Endodermal cell (in vitro differentiated cells): ENCODE data around the gene RAB39A. TPM values are rescaled to one million over a fixed set of nuclear protein-coding genes. Genes with fewer than 3 reads are reported as not detected.

Experiments
- DNase-seq: peaks from one replicate; pipeline ENCODE4 v3.0.0-alpha.2; 2017
- H3K27ac ChIP-seq: 2 replicates; pipeline ENCODE4 v1.5.1; 2013; ENCODE audit warnings: mild to moderate bottlenecking, low read depth, low read length, moderate library complexity
- H3K27me3 ChIP-seq: 2 replicates; pipeline ENCODE4 v1.6.1; 2013; ENCODE audit warnings: mild to moderate bottlenecking, low read length, moderate library complexity; ENCODE audit not compliant: insufficient read depth, control insufficient read depth, poor library complexity, severe bottlenecking
- H3K36me3 ChIP-seq: 2 replicates; pipeline ENCODE4 v1.7.0; 2013; ENCODE audit warnings: mild to moderate bottlenecking, low read length, moderate library complexity; ENCODE audit not compliant: control insufficient read depth, insufficient read depth
- H3K4me1 ChIP-seq: one replicate; pipeline ENCODE4 v1.7.0; 2013; ENCODE audit warnings: low read length; ENCODE audit not compliant: control insufficient read depth, insufficient read depth
- H3K4me3 ChIP-seq: 2 replicates; pipeline ENCODE4 v1.5.1; 2013; ENCODE audit warnings: mild to moderate bottlenecking, low read length, moderate library complexity
- H3K9ac ChIP-seq: 2 replicates; pipeline ENCODE4 v1.6.1; 2013; ENCODE audit warnings: mild to moderate bottlenecking, low read length, moderate library complexity; ENCODE audit not compliant: poor library complexity, severe bottlenecking; ENCODE audit errors: extremely low read depth
- H3K9me3 ChIP-seq: 2 replicates; pipeline ENCODE4 v1.6.1; 2013; ENCODE audit warnings: mild to moderate bottlenecking, low read length, moderate library complexity; ENCODE audit not compliant: control insufficient read depth
- H3K27ac Mint-ChIP-seq: 2 replicates; pipeline ENCODE4 v1.8.0; 2020; ENCODE audit warnings: mixed read lengths
- H3K27me3 Mint-ChIP-seq: 2 replicates; pipeline ENCODE4 v1.8.0; 2021; ENCODE audit warnings: mild to moderate bottlenecking, mixed read lengths; ENCODE audit not compliant: insufficient read depth
- H3K36me3 Mint-ChIP-seq: 2 replicates; pipeline ENCODE4 v1.8.0; 2020; ENCODE audit warnings: low read depth, mixed read lengths
- H3K4me1 Mint-ChIP-seq: 2 replicates; pipeline ENCODE4 v1.8.0; 2020; ENCODE audit warnings: mixed read lengths
- H3K4me3 Mint-ChIP-seq: 2 replicates; pipeline ENCODE4 v1.8.0; 2020; ENCODE audit warnings: mild to moderate bottlenecking, moderate library complexity, mixed read lengths
- H3K9me3 Mint-ChIP-seq: 2 replicates; pipeline ENCODE4 v1.8.0; 2020; ENCODE audit warnings: mild to moderate bottlenecking, mixed read lengths
- CTCF ChIP-seq: fragments of 200-600 bp; sonication (generic); conservative IDR thresholded peaks from 2 replicates; pipeline ENCODE4 v1.5.0; 2021; ENCODE audit warnings: antibody characterized with exemption, mild to moderate bottlenecking
- WGBS, 2 experiments: methylation state at CpG; one replicate each; pipeline versions ENCODE4 v1.1.5 to v1.1.7; 2013; ENCODE audit warnings: missing lambda C conversion rate in 2 of 2, mixed read lengths in 1 of 2; ENCODE audit not compliant: insufficient coverage in 1 of 2, insufficient read length in 1 of 2; 5-methylcytosine and 5-hydroxymethylcytosine counted together
- total RNA-seq, 2 donors: library from RNA; stranded (reverse); fragmentation: NEBNext Ultra II Directional in 1 of 2; extraction: Animal tissue kit (Norgen Biotek cat#: 25700) in 1 of 2; gene quantifications; 2 replicates in 1 of 2; 3 replicates in 1 of 2; pipeline ENCODE4 v1.2.1, GENCODE V29; 2021

The RAB39A gene
- total RNA-seq, 2 donors from 2014 or later = 4.8 to 7.5 TPM

DNA sequence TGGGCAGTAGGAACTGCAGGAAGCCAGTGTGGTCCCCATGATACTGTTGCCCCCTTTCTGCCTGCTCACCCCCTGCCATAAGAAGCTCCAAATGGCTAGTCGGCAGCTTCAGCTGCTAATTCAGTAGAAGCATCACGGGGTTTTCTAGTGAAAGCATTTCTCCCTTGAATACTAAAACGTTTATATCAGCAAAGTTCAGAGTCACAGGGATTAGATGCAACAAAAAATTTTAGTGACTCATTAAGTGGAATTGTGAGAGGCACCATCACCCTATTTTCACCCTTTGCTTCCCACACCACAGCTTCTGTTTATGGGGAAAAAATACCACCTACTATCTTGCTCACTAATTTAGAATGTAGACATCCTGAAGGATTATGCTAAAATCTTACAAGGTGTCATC is 25.2 kb downstream of the RAB39A start:
- no peaks in the 10 kb centered on the region for H3K36me3 Mint-ChIP-seq

GRCh38 chr11:107956543-107956942 is 28.3 kb downstream of the RAB39A start:
- Mint-ChIP-seq H3K27me3 (no peaks in the 10 kb centered on the region), H3K27ac (no peak overlapping the region)

More for the DNA sequence above, 25.2 kb downstream of the RAB39A start:
- H3K4me3 ChIP-seq = no peak overlapping the region
- H3K4me1 Mint-ChIP-seq = no peaks in the 10 kb centered on the region
- H3K27ac ChIP-seq = no peak overlapping the region
- H3K9me3 Mint-ChIP-seq = no peaks in the 10 kb centered on the region
- no peaks in the 10 kb centered on the region for H3K4me1 ChIP-seq
- no peak overlapping the region for H3K9ac ChIP-seq
- no peaks in the 10 kb centered on the region for H3K9me3 ChIP-seq
- H3K27ac Mint-ChIP-seq = no peak overlapping the region
- no peak overlapping the region for H3K4me3 Mint-ChIP-seq
- no peak for TF ChIP-seq CTCF
- WGBS, 2 experiments = 74 to 100% methylated on average over 2 to 3 of the region's 3 CpGs
- no peaks in the 10 kb centered on the region for H3K27me3 ChIP-seq
- H3K36me3 ChIP-seq = no peaks in the 10 kb centered on the region
- no peak for DNase-seq
- no peaks in the 10 kb centered on the region for H3K27me3 Mint-ChIP-seq

DNA sequence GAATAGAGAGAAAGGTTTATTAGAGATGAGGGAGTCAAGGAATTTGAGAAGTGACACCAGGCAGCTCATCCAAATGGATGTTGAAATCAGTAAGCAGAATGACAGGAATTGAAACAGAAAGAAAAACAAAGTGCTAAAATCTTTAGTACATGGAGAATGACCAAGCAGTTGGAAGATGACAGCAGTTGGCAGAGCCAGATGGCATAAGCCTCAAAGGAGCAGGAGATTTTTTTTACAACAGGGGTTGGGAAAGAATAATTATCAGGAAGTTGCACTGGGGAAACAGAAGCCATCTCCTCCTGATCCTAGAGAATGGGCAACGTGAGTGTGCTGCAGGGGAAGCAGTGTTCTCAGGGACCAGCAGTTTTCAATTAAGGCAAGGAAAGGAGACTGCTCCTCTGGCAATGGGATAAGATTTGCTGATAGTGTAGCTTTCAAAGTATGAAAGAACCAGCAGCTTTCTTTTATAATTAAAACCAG is 28.9 kb downstream of the RAB39A start:
- no peak overlapping the region for H3K4me3 ChIP-seq
- no peak overlapping the region for H3K27ac ChIP-seq
- Mint-ChIP-seq H3K27ac (no peak overlapping the region), H3K9me3 (no peaks in the 10 kb centered on the region), H3K4me1 (no peaks in the 10 kb centered on the region), H3K4me3 (no peak overlapping the region), H3K36me3 (no peaks in the 10 kb centered on the region), H3K27me3 (no peaks in the 10 kb centered on the region)
- no peak overlapping the region for H3K9ac ChIP-seq
- 62 to 83% methylated on average over 1 of the region's 1 CpG for WGBS, 2 experiments
- DNase-seq = no peak
- no peaks in the 10 kb centered on the region for H3K4me1 ChIP-seq
- no peaks in the 10 kb centered on the region for H3K9me3 ChIP-seq
- no peak for TF ChIP-seq CTCF
- H3K27me3 ChIP-seq = no peaks in the 10 kb centered on the region
- no peaks in the 10 kb centered on the region for H3K36me3 ChIP-seq

More at GRCh38 chr11:107956543-107956942, 28.3 kb downstream of the RAB39A start:
- no peaks in the 10 kb centered on the region for H3K9me3 ChIP-seq
- DNase-seq = no peak
- no peak overlapping the region for H3K4me3 ChIP-seq
- H3K27me3 ChIP-seq = no peaks in the 10 kb centered on the region
- Mint-ChIP-seq H3K4me1 (no peaks in the 10 kb centered on the region), H3K36me3 (no peaks in the 10 kb centered on the region), H3K9me3 (no peaks in the 10 kb centered on the region), H3K4me3 (no peak overlapping the region)
- no peaks in the 10 kb centered on the region for H3K4me1 ChIP-seq
- 89 to 96% methylated on average over 1 of the region's 1 CpG for WGBS, 2 experiments
- no peak overlapping the region for H3K9ac ChIP-seq
- no peak for TF ChIP-seq CTCF
- H3K36me3 ChIP-seq = no peaks in the 10 kb centered on the region
- no peak overlapping the region for H3K27ac ChIP-seq
